Left hindlimb (tissue), 1 donor: ENCODE results near the gene TMEM131.
"Not testable (repeated sequence)": the region's sequence is repeated elsewhere in the genome, so short reads cannot be mapped to it uniquely, and the experiment has no call there.

Experiments used
- DNase-seq: peaks from one replicate; pipeline ENCODE4 v3.0.0-alpha.2; 2018

The TMEM131 gene

GRCh38 chr2:97950329-97951154 is 45.2 kb downstream of the TMEM131 start:
- DNase-seq: no peak

- no peak for DNase-seq
These were observed 46.8 kb downstream of the TMEM131 start for GRCh38 chr2:97948926-97949325.

GRCh38 chr2:97945791-97946190 is 50.0 kb downstream of the TMEM131 start:
- no peak for DNase-seq

GRCh38 chr2:97936881-97937280 is 58.9 kb downstream of the TMEM131 start:
- no peak for DNase-seq

- DNase-seq: no peak
These were observed 59.5 kb downstream of the TMEM131 start for GRCh38 chr2:97936199-97936598.

- no peak for DNase-seq
These were observed 60.0 kb downstream of the TMEM131 start for GRCh38 chr2:97935719-97936161.

- no peak for DNase-seq
These were observed 62.6 kb downstream of the TMEM131 start for GRCh38 chr2:97932975-97933662.

GRCh38 chr2:97931858-97932225 is 63.9 kb downstream of the TMEM131 start:
- DNase-seq: no peak

GRCh38 chr2:97931118-97931857 is 64.5 kb downstream of the TMEM131 start:
- DNase-seq: no peak

- no peak for DNase-seq
These were observed 67.2 kb downstream of the TMEM131 start for GRCh38 chr2:97928591-97928990.

GRCh38 chr2:97926946-97927345 is 68.8 kb downstream of the TMEM131 start:
- DNase-seq: no peak

- no peak for DNase-seq
These were observed 71.6 kb downstream of the TMEM131 start for GRCh38 chr2:97924194-97924593.

GRCh38 chr2:97919858-97920257 is 75.9 kb downstream of the TMEM131 start:
- DNase-seq: no peak

GRCh38 chr2:97918818-97919217 is 76.9 kb downstream of the TMEM131 start:
- DNase-seq: no peak

GRCh38 chr2:97917668-97918067 is 78.1 kb downstream of the TMEM131 start:
- not testable (repeated sequence) for DNase-seq

- no peak for DNase-seq
These were observed 81.0 kb downstream of the TMEM131 start for GRCh38 chr2:97914691-97915213.

- DNase-seq: no peak
These were observed 81.9 kb downstream of the TMEM131 start for GRCh38 chr2:97913846-97914245.

- DNase-seq: no peak
These were observed 83.7 kb downstream of the TMEM131 start for GRCh38 chr2:97911922-97912575.

- no peak for DNase-seq
These were observed 84.4 kb downstream of the TMEM131 start for GRCh38 chr2:97911206-97911921.

GRCh38 chr2:97910403-97911205 is 85.1 kb downstream of the TMEM131 start:
- DNase-seq: no peak

GRCh38 chr2:97908208-97908676 is 87.5 kb downstream of the TMEM131 start:
- DNase-seq: no peak
